Forelimb muscle (tissue), 1 donor: ENCODE measurements around the gene GRIP1. TPM values are rescaled to one million over a fixed set of nuclear protein-coding genes. Genes with fewer than 3 reads are reported as not detected.

ENCODE experiments used
- DNase-seq: peaks from one replicate; pipeline ENCODE4 v3.0.0-alpha.2; 2013; ENCODE audit warnings: low read depth
- polyA plus RNA-seq: library from polyadenylated mRNA; unstranded; fragments of 120-200 nt; gene quantifications from one replicate; pipeline ENCODE4 v1.2.1, GENCODE V29; 2013; ENCODE audit not compliant: insufficient read length

GRIP1 gene
- polyA plus RNA-seq, 1 donor, result 1.1 TPM

DNA sequence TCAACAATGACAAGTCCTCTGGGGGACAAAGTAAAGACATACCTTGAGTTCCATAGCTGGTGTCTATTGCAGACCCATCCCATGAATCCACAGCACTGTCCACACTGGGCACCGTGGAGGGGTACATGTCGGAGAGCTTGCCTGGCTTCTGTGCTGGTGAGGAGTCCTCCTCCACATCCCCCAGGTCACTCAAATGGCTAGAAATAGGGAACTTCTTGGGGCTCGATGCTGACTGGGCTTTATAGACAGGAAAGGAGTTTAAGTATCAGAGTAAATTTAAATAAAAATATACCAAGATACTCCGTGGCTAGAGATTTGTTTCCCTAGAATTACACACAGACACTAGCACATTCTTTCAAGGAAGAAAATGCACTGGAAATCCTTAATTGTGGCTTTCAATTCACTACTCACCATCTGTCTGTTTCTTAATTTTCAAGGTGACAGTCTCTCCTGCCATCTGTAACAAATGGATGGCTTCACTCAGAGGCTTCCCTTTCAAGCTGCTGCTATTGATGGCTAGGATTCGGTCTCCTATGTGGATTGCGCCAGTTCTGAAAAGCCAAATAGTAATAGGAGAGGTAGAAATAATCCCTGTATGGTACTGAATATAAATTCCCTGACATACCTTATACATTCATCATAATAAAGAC lies 286.5 kb downstream of the GRIP1 start:
- no peak for DNase-seq

DNA sequence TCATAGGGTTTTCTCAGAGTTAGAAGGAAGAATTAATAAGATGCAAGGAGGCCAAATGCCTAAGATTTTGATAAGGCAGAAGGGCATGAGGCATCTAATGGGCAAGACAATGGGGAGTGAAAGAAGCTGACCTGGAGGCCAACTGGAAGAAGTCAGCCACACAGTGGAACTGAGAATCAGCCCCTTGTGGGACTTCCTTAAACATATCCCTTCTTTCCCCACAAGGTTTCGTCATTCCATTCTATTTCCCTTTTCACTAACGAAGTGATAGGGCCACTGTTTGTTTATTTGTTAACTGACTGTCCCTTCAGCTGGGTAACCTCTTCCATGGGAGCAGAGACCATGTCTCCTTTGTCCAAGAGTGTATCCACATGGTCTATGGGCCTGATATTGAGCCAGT lies 290.4 kb downstream of the GRIP1 start:
- DNase-seq, result no peak

DNA sequence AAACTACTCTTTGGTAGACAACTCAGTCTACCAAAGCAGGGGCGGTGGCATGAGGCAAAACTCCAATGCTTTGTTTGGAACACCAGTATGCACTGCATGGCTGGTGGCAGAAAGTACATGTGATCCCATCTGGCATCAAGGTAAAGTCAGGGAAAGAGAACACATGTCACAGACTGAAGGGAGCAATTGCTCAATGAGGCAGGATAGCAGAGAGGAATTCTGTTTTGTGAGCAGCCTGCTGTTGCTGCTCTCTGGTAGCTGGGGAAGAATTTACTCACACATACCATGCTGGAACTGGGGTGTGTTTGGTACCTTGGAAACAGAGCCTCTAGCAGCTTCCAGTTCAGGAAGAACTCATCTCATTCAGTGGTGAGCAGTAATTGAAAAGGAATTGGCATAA lies 291.8 kb downstream of the GRIP1 start:
- no peak for DNase-seq

GRCh38 chr12:66380769-66381535 lies 297.9 kb downstream of the GRIP1 start:
- no peak for DNase-seq

DNA sequence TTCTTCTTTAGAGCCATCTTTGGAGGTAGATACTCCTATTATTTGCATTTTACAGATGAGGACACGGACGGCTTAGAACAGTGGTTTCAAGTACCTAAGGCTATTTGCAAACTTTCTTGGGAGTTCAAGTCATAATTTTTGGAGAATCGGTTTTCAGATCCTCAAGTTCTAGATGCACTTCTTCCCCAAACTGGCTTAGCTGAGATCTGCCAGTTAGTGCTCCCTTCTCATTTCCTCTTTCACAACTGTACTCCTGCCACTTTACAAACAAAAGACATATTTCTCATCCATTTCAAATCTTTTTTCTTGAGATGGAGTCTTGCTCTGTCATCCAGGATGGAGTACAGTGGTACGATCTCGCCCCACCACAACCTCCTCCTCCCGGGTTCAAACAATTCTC lies 299.3 kb downstream of the GRIP1 start:
- no peak for DNase-seq

DNA sequence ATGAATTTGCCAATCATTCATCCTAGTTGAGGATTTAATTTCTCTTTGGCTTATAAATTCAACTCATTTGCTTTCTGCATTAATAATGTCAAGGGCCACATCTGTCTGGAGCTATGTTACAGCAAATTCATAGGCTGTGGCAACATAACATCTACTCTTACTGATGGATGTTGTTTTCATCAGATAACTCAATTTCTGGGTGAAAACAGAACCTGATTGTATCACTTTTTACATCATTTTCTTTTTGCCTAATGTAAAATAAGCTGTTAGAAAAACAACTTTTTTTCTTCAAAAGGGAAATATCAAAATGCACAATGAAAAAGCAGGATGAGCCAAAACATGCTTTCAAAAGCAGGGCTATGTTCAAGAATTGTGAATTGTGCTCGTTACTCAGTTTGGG lies 303.3 kb downstream of the GRIP1 start:
- no peak for DNase-seq

- no peak for DNase-seq
Measured at GRCh38 chr12:66371982-66372381, 306.9 kb downstream of the GRIP1 start.

- no peak for DNase-seq
Measured at GRCh38 chr12:66367015-66367667, 311.7 kb downstream of the GRIP1 start.

GRCh38 chr12:66365718-66366490 lies 313.0 kb downstream of the GRIP1 start:
- no peak for DNase-seq

GRCh38 chr12:66361703-66362102 lies 317.2 kb downstream of the GRIP1 start:
- DNase-seq, result no peak

DNA sequence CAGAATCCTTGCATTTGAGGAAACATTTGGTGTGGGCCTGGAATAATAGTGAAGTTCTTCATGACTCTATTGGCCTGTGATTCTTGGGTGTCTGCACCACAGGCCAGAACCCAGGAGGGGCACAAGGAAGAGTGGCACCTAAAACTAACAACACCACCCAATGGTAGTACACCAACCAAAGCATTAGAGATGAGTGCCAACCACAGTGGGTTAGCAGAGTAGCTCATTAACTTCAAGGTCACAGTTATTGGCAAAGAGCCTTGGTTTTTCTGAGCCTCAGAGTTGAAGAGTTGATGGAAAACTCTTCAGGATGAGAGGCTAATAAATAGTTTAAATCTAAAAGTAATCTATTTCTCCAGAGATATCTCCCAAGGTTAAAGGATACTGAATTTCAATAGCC lies 319.6 kb downstream of the GRIP1 start:
- no peak for DNase-seq

DNA sequence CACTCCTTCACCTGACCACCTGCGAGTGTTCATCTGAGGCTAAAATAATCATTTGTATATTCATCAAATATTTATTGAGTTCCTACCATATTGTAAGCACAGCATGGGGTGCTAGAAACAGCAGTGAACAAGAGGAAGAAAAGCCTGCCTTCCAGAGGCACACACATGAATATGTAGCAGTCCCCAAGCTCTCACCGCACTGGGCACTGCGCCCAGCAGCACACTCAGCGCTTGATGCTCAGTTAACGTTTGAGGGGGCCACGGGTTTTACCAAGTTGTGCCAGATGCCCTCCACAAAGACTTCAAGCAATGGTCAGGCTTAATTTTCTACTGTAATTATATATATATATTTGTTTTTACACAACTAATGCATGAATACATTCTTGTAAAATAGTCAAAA lies 324.6 kb downstream of the GRIP1 start:
- DNase-seq, result no peak

DNA sequence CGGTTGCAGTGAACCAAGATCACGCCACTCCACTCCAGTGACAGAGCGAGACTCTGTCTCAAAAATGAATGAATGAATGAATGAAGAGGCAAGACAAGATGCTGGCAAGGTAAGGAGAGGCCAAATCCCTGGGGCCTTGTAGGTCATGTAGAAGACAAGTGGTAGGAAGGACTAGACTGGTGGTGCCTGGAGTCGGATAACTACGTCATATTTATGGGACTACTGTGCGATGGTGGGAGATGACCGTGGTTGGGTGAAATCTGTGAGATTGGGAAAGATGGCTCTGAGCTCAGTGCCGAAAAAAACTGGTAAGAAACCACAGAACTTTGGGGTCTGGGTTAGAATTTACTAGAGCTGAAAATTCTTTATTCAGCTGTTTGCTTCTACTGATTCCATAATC lies 326.0 kb downstream of the GRIP1 start:
- DNase-seq, result no peak

GRCh38 chr12:66352197-66352596 lies 326.7 kb downstream of the GRIP1 start:
- no peak for DNase-seq

DNA sequence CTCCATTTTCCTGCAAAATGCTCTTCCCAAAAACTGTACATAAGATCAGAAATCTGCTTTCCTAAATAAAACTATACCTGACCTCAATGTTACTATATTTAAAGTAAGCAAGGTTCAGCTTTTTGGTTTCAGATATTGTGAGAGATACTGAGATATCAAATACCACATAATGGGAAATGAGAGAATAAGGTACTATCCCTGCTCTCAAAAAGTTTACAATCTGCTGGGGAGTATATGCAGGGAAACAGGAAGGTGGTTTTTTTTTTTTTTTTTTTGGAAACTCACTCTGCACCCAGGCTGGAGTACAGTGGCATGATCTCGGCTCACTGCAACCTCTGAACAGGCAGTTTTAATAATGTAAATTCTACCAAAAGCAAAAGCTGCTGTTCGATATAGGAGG lies 327.6 kb downstream of the GRIP1 start:
- no peak for DNase-seq

- DNase-seq, result no peak
Measured at GRCh38 chr12:66345956-66346355, 332.9 kb downstream of the GRIP1 start.

GRCh38 chr12:66345212-66345611 lies 333.7 kb downstream of the GRIP1 start:
- no peak for DNase-seq

GRCh38 chr12:66341126-66341525 lies 337.8 kb downstream of the GRIP1 start:
- DNase-seq, result no peak

GRCh38 chr12:66340131-66340530 lies 338.7 kb downstream of the GRIP1 start:
- DNase-seq, result no peak

DNA sequence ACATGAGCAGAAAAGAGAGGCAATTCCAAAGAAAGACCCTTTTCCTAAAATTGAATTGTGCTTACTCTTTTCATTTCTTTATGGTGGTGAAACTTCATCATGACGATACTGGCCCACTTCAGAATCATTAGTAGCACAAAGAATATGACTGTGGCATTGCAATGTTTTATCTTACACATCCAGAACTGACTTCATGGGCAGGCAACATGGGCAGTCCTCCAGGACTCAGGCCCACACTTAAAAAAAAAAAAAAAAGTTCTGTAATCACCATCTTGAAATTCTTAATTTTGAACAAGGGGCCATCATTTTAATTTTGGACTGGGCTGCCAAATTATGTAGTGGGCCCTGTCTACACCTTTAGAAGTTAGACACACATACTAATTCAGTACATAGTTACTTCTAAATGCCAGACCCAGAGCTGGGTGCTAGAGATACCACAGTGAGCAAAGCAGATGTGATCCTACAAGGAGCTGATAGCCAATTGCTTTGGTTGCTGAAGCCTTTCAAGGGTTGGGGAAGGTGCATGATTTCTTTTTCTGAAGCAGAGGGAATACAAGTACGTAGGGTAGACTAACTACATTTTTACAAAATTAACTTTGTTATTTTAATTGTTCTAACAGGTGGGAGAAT lies 341.4 kb downstream of the GRIP1 start:
- no peak for DNase-seq

DNA sequence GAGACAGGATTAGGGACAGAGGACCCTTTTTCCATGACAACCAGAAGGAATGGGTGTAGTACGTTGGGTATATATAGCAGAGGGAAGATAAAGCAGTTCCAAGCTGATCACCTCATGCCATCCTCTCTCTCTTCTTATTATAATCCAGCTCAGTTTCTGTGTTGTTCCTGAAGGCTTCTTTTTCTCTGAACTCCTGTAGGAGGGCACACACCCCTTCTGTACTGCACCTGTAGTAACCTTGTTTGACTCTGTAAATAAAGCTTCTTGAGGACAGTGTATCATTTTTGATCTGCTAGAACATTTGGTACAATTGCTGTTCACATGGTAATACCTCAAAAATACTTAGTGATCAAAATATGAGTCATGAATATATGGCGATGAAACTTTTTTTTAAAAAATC lies 343.1 kb downstream of the GRIP1 start:
- DNase-seq, result no peak

DNA sequence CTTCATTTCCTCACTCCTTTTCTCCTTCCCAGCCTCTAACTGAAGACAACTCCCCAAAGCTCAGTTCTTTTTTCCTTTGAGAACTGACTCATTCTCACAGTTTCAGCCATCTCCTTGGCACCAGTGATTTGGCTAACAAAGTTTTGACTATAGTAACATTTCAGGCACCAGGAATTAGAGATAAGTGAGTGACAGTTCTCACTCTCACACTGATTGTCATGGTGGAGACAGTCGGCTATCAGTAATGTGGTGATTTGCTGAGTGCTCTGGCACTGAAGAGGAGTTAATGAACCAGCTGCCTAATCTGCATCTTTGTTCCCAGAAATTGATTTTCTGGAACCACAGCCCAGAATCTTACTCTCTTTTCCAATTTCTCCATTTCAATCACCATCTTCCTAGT lies 347.1 kb downstream of the GRIP1 start:
- no peak for DNase-seq
